HG03139 (cell line): ENCODE results near the gene DEXI.
"Not testable (repeated sequence)": the region's sequence is repeated elsewhere in the genome, so short reads cannot be mapped to it uniquely, and the experiment has no call there.

Experiments
- ATAC-seq: cut with Tn5 transposase; IDR thresholded peaks from one replicate; pipeline ENCODE4 v1.9.1; 2021; ENCODE audit not compliant: unreplicated experiment

The DEXI gene

GRCh38 chr16:10969615-10970014 lies 27.3 kb upstream of the DEXI start:
- ATAC-seq = no peak

DNA sequence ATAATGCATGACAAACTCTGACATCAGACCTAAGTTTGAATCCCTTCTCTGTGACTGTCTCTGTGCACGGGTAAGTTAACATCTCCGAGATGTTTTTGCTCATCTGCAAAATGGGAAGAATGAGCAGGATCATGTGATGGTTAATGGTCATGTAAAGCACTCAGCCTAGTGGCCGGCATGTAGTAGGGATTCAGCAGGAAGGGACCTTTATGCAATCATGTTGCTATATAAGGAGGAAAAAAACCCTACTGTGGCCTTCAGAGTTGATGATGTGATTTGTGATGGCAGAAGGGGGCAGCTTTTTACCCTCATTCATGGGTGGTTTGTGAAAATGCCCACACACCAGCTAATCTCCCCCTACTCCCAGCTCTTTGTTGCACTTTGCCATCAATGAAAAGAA lies 26.2 kb upstream of the DEXI start:
- no peak for ATAC-seq

- ATAC-seq = no peak
Measured at GRCh38 chr16:10967986-10968385, 25.7 kb upstream of the DEXI start.

DNA sequence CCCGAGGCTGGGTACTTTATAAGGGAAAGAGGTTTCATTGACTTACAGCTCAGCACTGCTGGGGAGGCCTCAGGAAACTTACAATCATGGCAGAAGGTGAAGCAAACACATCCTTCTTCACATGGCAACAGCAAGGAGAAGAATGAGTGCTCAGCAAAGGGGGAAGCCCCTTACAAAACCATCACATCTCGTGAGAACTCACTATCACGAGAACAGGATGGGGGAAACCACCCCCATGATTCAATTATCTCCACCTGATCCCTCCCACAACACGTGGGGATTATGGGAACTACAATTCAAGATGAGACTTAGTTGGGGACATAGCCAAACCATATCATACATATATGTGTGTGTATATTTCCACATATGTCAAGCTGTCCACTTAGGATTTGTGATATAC lies 24.3 kb upstream of the DEXI start:
- ATAC-seq = not testable (repeated sequence)

GRCh38 chr16:10966129-10966528 lies 23.9 kb upstream of the DEXI start:
- ATAC-seq = no peak

- ATAC-seq = peak; percentile 59
Measured at GRCh38 chr16:10965440-10966061, 23.3 kb upstream of the DEXI start.

DNA sequence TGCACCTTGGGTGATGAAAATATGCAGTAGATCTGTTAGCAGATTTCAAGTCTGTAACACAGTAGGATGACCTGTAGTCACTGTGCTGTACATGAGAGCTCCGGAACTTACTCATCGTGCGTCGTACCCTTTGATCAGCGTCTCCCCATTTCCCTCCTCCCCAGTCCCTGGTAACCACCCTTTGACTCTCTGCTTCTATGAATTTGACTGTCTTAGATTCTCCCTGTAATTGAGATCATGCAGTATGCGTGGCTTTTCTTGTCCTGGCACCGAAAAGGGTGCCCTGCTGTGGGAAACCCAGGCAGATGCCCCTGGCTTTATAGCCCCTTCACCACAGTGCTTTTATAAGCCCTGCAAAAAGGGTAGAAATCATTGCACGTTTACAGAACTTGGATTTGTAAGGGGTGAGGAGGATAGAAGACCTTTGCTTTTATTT lies 22.6 kb upstream of the DEXI start:
- ATAC-seq = no peak

DNA sequence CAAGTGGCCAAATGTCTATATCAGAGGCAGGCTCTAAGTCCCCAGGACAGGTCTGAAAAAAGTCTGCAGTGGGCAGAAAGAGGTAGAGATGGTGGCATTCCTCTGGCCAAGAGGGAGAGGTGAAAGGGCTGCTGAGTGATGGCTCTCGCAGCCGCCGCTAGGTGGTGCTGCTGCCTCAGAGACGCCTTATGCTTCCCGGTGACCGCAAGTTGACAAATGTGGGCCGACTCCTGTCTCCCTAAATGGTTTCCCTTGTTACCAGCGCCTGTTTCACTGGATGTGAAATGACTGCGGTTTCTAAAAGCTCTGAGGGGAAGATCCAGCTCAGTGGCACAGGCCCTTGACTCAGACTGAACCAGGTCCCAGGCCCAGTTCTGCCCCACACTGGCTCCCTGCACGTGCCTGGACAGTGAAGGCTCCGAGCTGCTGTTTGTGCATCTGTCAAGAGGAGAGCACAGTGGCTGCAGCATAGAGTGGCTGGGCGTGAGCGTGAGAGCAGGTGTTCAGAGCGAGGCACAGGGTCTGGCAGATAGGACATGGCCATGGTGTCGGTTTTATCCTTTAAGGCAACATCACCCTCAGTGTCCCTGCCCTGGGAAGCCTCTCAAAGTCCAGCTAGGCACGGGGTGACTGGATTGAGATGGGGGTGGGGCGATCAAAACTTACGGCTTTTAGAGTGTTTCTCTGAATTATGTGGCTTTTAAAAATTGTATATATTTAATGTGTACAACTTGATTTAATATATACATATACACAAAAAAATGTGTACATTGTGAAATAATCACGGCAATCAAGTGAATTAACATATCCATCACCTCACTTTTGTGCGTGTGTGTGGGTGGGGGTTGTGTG lies 22.0 kb upstream of the DEXI start:
- peak; percentile 36 for ATAC-seq

GRCh38 chr16:10961231-10961630 lies 19.0 kb upstream of the DEXI start:
- no peak for ATAC-seq

- no peak for ATAC-seq
Measured at GRCh38 chr16:10959161-10959560, 16.9 kb upstream of the DEXI start.

GRCh38 chr16:10957771-10958482 lies 15.7 kb upstream of the DEXI start:
- no peak for ATAC-seq

- no peak for ATAC-seq
Measured at GRCh38 chr16:10954903-10955302, 12.6 kb upstream of the DEXI start.

GRCh38 chr16:10951026-10951425 lies 8.8 kb upstream of the DEXI start:
- ATAC-seq = no peak

GRCh38 chr16:10950393-10950792 lies 8.1 kb upstream of the DEXI start:
- ATAC-seq = no peak

GRCh38 chr16:10949424-10949970 lies 7.2 kb upstream of the DEXI start:
- peak; percentile 78 for ATAC-seq

DNA sequence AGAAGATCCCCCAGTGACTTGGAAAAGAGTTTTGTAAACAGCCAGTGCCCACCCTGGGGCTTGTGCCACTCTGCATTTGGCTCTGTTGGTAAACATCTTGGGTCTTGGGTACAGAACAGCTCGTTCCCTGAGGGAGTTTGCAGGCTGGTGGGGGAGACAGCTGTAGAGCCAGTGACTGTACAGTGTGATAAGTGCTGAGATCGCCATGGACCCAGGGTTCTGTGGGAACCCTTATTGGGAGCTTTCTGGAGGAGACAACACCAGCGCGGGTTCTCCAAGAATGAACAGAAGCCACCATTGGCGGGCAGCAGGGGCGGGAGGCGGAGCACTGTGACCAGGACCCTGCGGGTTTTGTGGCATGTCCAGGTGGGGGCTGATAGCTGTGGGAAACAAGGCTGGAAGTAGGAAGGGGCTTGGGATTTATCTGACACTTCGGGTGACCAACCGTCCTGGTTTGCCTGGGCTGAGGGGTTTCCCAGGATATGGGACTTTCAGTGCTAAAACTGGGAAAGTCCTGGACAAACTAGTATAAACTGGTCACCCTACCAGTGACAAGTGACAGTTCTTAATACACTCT lies 5.0 kb upstream of the DEXI start:
- ATAC-seq = no peak

DNA sequence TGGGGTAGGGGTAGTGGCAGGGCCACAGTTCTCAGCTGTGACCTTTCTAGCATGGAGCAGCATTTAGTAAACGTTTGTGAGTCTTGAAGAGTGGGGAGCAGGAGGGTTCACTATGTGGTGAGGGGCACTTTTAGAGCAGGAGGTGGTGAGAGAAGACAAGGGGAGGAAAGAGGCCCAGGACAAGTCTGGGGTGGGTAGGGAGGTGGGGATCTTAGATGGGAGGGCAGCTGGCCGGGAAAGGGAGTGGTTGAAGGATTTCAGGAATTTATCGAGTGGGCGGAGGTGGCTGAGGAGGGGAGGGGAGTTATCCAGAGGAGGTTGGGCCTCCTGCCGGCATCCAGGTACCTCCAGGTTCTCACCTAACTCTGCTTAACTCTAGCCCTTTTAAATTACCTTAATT lies 4.0 kb upstream of the DEXI start:
- no peak for ATAC-seq

- no peak for ATAC-seq
Measured at GRCh38 chr16:10945065-10945787, 3.0 kb upstream of the DEXI start.

GRCh38 chr16:10944249-10945064 lies 2.2 kb upstream of the DEXI start, which contains the start of gene CLEC16A:
CLEC16A (plus strand) TSS chr16:10944564; CDS start chr16:10944718, 154 bp downstream.
- peak; percentile 61 for ATAC-seq

DNA sequence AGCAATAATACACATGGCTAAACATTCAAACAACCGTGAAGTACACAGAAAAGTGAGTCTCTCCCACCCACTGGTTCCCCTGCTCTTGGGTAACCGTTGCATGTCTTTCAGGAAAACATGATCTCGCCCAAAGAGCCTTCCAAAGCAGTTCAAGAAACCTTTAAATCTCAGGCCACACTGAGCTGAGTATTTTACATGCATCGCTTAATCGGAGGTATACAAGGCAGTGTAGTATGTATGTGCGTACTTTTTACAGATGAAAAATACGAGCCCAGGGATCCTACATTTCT lies 741 bp upstream of the DEXI start:
- no peak for ATAC-seq
